ENCODE measurements around the gene RP9. TPM values are rescaled to one million over a fixed set of nuclear protein-coding genes. Genes with fewer than 3 reads are reported as not detected.
A peak's percentile ranks its signal among the peaks of the same experiment; 100 is the strongest.

RP9 gene
- total and polyA plus RNA-seq, 9 of the 15 experiments (the other 6 are each of a cell fraction or from before 2014, with no cell fraction given) = 10.7 to 44.8 (median 33.4) TPM

DNA sequence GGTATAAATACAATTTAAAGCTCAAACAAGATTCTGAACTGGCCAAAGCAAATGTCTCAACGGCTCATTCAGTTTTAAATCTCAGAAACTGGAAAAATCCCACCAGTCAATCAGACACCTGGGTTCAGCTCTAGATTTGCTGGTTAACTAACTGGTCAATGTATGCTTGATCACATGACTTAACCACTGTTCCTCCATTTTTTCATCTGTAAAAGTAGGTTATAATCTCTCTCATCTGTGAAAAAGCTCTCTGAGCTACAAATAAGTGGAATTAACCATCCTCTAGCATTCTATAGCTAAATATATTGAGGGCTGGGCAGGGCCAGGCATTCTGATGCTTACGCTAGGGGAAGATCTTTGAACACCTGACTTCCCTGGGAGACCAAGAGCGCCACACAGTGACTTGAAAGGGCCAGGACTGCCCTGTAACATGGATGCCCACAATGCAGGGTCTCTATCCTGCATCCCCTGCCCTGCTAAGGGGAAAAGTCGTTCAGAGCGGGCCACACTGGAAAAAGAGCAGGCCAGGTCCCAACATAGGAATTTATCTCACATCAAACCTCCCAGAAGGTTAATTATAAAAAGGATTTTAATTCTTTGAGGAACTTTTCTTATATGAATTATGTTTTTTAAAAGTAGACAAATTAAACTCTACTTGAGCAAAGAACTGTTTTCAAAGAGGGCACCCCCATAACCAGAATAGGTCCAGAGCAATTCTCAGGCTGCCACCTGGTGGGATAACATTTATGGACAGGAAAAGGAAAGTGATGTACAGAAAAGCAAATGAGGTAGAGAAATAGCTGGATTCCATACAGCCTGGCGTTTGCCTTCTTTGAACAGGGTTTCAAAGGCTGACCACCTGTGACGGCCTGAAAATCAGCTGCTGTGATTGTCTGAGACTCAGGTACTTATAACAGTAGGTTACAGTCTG lies 1.8 kb downstream of the RP9 start (continued):
- 0 out of 4 replicates have a peak, but pooled peaks of 1 of the 2 experiments have one; percentile 19 for TF ChIP-seq ARNT (IDR thresholded peaks at IDR 0.05)
- TF ChIP-seq, protein P1, sequence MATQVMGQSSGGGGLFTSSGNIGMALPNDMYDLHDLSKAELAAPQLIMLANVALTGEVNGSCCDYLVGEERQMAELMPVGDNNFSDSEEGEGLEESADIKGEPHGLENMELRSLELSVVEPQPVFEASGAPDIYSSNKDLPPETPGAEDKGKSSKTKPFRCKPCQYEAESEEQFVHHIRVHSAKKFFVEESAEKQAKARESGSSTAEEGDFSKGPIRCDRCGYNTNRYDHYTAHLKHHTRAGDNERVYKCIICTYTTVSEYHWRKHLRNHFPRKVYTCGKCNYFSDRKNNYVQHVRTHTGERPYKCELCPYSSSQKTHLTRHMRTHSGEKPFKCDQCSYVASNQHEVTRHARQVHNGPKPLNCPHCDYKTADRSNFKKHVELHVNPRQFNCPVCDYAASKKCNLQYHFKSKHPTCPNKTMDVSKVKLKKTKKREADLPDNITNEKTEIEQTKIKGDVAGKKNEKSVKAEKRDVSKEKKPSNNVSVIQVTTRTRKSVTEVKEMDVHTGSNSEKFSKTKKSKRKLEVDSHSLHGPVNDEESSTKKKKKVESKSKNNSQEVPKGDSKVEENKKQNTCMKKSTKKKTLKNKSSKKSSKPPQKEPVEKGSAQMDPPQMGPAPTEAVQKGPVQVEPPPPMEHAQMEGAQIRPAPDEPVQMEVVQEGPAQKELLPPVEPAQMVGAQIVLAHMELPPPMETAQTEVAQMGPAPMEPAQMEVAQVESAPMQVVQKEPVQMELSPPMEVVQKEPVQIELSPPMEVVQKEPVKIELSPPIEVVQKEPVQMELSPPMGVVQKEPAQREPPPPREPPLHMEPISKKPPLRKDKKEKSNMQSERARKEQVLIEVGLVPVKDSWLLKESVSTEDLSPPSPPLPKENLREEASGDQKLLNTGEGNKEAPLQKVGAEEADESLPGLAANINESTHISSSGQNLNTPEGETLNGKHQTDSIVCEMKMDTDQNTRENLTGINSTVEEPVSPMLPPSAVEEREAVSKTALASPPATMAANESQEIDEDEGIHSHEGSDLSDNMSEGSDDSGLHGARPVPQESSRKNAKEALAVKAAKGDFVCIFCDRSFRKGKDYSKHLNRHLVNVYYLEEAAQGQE (IDR thresholded peaks at IDR 0.05; ENCODE audit: borderline replicate concordance) = peak; percentile 55; the same call in 1 of the 2 replicates
- TF ChIP-seq, protein P1 (CRISPR knock-in tag; IDR thresholded peaks at IDR 0.05; ENCODE audit: low read depth) = no peak
- peak; percentile 51; the same call in 1 of the 2 replicates for TF ChIP-seq TEAD4 (IDR thresholded peaks at IDR 0.05; ENCODE audit: low read length)
- no peak for TF ChIP-seq TEAD4 (CRISPR knock-in tag; IDR thresholded peaks at IDR 0.05; ENCODE audit: borderline replicate concordance)
- no peak for TF ChIP-seq MTA2 (IDR thresholded peaks at IDR 0.05; ENCODE audit: low read depth)
